Midbrain (tissue), 1 donor: ENCODE data around the gene PARD3B.
A peak's percentile ranks its signal among the peaks of the same experiment; 100 is the strongest.

Source experiments
- DNase-seq: peaks from one replicate; lab custom pipeline; 2025; lab: John Stamatoyannopoulos, UW

PARD3B gene

GRCh38 chr2:204544961-204545860 is at the start of gene PARD3B:
TSS of gene PARD3B (plus strand) at chr2:204545475. CDS start at chr2:204546000, 525 bp downstream.
- peak; percentile 53 for DNase-seq

- no peak for DNase-seq
Observed at GRCh38 chr2:204496779-204497178, 48.5 kb upstream of the PARD3B start.

- DNase-seq: no peak
Observed at GRCh38 chr2:204497855-204498254, 47.4 kb upstream of the PARD3B start.

- DNase-seq: no peak
Observed at GRCh38 chr2:204498291-204498690, 47.0 kb upstream of the PARD3B start.

- no peak for DNase-seq
Observed at GRCh38 chr2:204503869-204504268, 41.4 kb upstream of the PARD3B start.

- no peak for DNase-seq
Observed at GRCh38 chr2:204504594-204504993, 40.7 kb upstream of the PARD3B start.

GRCh38 chr2:204505488-204505887 is 39.8 kb upstream of the PARD3B start:
- DNase-seq: no peak

- DNase-seq: no peak
Observed at GRCh38 chr2:204505946-204506345, 39.3 kb upstream of the PARD3B start.

GRCh38 chr2:204507636-204508035 is 37.6 kb upstream of the PARD3B start:
- DNase-seq: no peak

GRCh38 chr2:204510709-204511420 is 34.4 kb upstream of the PARD3B start:
- no peak for DNase-seq

GRCh38 chr2:204514439-204514838 is 30.8 kb upstream of the PARD3B start:
- no peak for DNase-seq

- no peak for DNase-seq
Observed at GRCh38 chr2:204515416-204515815, 29.9 kb upstream of the PARD3B start.

- DNase-seq: no peak
Observed at GRCh38 chr2:204517154-204517553, 28.1 kb upstream of the PARD3B start.

- no peak for DNase-seq
Observed at GRCh38 chr2:204529795-204530463, 15.3 kb upstream of the PARD3B start.

GRCh38 chr2:204530464-204530805 is 14.8 kb upstream of the PARD3B start:
- DNase-seq: no peak

GRCh38 chr2:204533629-204534370 is 11.5 kb upstream of the PARD3B start:
- DNase-seq: no peak

GRCh38 chr2:204535356-204535755 is 9.9 kb upstream of the PARD3B start:
- no peak for DNase-seq

- DNase-seq: no peak
Observed at GRCh38 chr2:204535764-204536163, 9.5 kb upstream of the PARD3B start.

- no peak for DNase-seq
Observed at GRCh38 chr2:204538182-204539018, 6.9 kb upstream of the PARD3B start.

- DNase-seq: no peak
Observed at GRCh38 chr2:204539019-204539385, 6.3 kb upstream of the PARD3B start.

GRCh38 chr2:204541637-204542036 is 3.6 kb upstream of the PARD3B start:
- no peak for DNase-seq
